ENCODE data around the gene DAGLA. TPM values are rescaled to one million over a fixed set of nuclear protein-coding genes. Genes with fewer than 3 reads are reported as not detected.

The DAGLA gene
- total RNA-seq, 1 experiment from 2014 or later, result 3.1 TPM

- TF ChIP-seq STAT6 (CRISPR knock-in tag; conservative IDR thresholded peaks at IDR 0.05; ENCODE audit: low read depth), result no peak
Measured at GRCh38 chr11:61773809-61774208, 93.6 kb downstream of the DAGLA start (continued).

GRCh38 chr11:61774411-61774810, 94.2 kb downstream of the DAGLA start:
- ChIA-PET CTCF (interaction anchor here (1.6 to 10.0 kb wide), 5 partner anchors 9 to 41 kb away, joined by 4 to 106 read pairs (median 11); no protein-coding TSS in a partner anchor), POLR2A (no interaction called here)
- no peaks in the 10 kb centered on the region for H3K36me3 Mint-ChIP-seq
- no peaks in the 10 kb centered on the region for H3K9me3 Mint-ChIP-seq
- no peak overlapping the region for H3K27ac Mint-ChIP-seq
- H3K27me3 Mint-ChIP-seq (ENCODE audit: low read depth), result peaks cover 7% of the 10 kb centered on the region; the same call in 1 of the 2 replicates
- DNase-seq (ENCODE audit: low spot score), result no peak
- TF ChIP-seq ESRRA (CRISPR knock-in tag; IDR thresholded peaks at IDR 0.05; ENCODE audit: borderline replicate concordance) (no peak), CREM (CRISPR knock-in tag; IDR thresholded peaks at IDR 0.05) (no peak), EMX1 (CRISPR knock-in tag; IDR thresholded peaks at IDR 0.05) (no peak), ZNF423 (CRISPR knock-in tag; IDR thresholded peaks at IDR 0.05) (no peak), ZNF512 (CRISPR knock-in tag; IDR thresholded peaks at IDR 0.05; ENCODE audit: borderline replicate concordance) (no peak), STAT6 (CRISPR knock-in tag; conservative IDR thresholded peaks at IDR 0.05; ENCODE audit: low read depth) (no peak), GRHL2 (CRISPR knock-in tag; IDR thresholded peaks at IDR 0.05; ENCODE audit: insufficient replicate concordance, severe bottlenecking) (no peak), ERG (CRISPR knock-in tag; IDR thresholded peaks at IDR 0.05) (no peak), MLX (CRISPR knock-in tag; IDR thresholded peaks at IDR 0.05) (no peak), SOX15 (CRISPR knock-in tag; IDR thresholded peaks at IDR 0.05) (no peak)
- ATAC-seq, result no peak
- H3K4me3 Mint-ChIP-seq, result no peak overlapping the region
- peaks cover 18% of the 10 kb centered on the region for H3K4me1 Mint-ChIP-seq

GRCh38 chr11:61775106-61775505, 94.9 kb downstream of the DAGLA start:
- no peak for DNase-seq (ENCODE audit: low spot score)
- CTCF ChIA-PET, result interaction anchor here (1.6 to 10.0 kb wide), 5 partner anchors 10 to 42 kb away, joined by 4 to 106 read pairs (median 11); no protein-coding TSS in a partner anchor
- H3K27ac Mint-ChIP-seq, result no peak overlapping the region

More at GRCh38 chr11:61775106-61775505, 94.9 kb downstream of the DAGLA start:
- ATAC-seq, result no peak
- Mint-ChIP-seq H3K36me3 (no peaks in the 10 kb centered on the region; the same call in 1 of the 2 replicates), H3K27me3 (ENCODE audit: low read depth) (peaks cover 7% of the 10 kb centered on the region; the same call in 1 of the 2 replicates), H3K4me3 (no peak overlapping the region), H3K9me3 (no peaks in the 10 kb centered on the region), H3K4me1 (peaks cover 18% of the 10 kb centered on the region)
- TF ChIP-seq STAT6 (CRISPR knock-in tag; conservative IDR thresholded peaks at IDR 0.05; ENCODE audit: low read depth) (no peak), CDX4 (CRISPR knock-in tag; IDR thresholded peaks at IDR 0.05; ENCODE audit: borderline replicate concordance) (no peak), ZNF138 (CRISPR knock-in tag; conservative IDR thresholded peaks at IDR 0.05) (no peak)
- POLR2A ChIA-PET, result no interaction called here

All from WTC11 (cell line).